IMR-90 (cell line): ENCODE measurements around the gene RAB42. TPM values are rescaled to one million over a fixed set of nuclear protein-coding genes. Genes with fewer than 3 reads are reported as not detected.

Experiments
- MAFK ChIP-seq: IDR thresholded peaks from 2 replicates; pipeline ENCODE4 v1.6.1; 2012; ENCODE audit warnings: low read depth, low read length, improper control_type of control experiment
- NFE2L2 ChIP-seq: fragments of 150-350 bp; IDR thresholded peaks from 2 replicates; pipeline ENCODE4 v1.6.1; 2016; ENCODE audit warnings: low read depth, mild to moderate bottlenecking, low read length
- microRNA-seq, 2 experiments: library from miRNA; stranded (forward) in 1 of 2; unstranded in 1 of 2; fragments of 10-50 nt in 1 of 2; fragments of <30 nt in 1 of 2; gene quantifications in 1 of 2; microRNA quantifications in 1 of 2; one replicate each; pipeline versions ENCODE3 to v1.1.0; 2013 to 2020; ENCODE audit not compliant: insufficient read depth in 1 of 2, insufficient read length in 1 of 2, unreplicated experiment in 1 of 2
- polyA plus RNA-seq, 3 experiments: library from polyadenylated mRNA; depleted of rRNA; stranded (reverse); fragments of >200 nt; gene quantifications; 2 replicates each; pipeline ENCODE4 v1.2.3, GENCODE V29; 2012; ENCODE audit warnings: low replicate concordance in 1 of 3
- small RNA-seq, 5 experiments: library from RNA; depleted of rRNA; stranded (forward); fragments of <200 nt; gene quantifications; one replicate each; pipeline ENCODE3, GENCODE V24; 2012
- total RNA-seq: library from RNA; depleted of rRNA; stranded (reverse); fragments of >200 nt; gene quantifications from 2 replicates; pipeline ENCODE4 v1.2.3, GENCODE V29; 2012; rRNA removed
- TF ChIP-seq, protein P1 (sequence below): fragments of 150-350 bp; IDR thresholded peaks from 2 replicates; pipeline ENCODE4 v1.6.1; 2016; ENCODE audit warnings: low read depth, mild to moderate bottlenecking, low read length, moderate library complexity, borderline replicate concordance

Gene RAB42
- total and polyA plus RNA-seq, 2 of the 4 experiments (the other 2 are of a cell fraction): 0.77 to 0.90 TPM

DNA sequence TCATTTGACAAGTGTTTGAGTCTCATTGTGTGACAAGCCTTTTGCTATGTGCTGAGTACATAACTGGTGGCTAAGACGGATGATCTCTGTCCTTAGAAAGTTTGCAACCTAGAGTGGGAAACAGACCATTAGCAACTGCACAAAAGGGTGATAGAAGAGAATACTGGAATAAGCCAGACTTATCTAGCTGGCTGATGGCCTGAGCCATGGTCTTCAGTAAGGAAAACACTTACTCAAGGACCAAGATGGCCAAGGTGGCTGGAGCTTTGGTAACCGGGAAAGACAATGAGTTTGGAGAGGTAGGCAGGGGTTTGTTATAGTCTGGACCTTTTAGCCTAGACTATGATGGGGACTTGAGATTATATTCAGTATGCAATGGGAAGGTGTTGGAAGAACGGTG is 52.4 kb downstream of the RAB42 start (continued):
- no peak for TF ChIP-seq MAFK
- TF ChIP-seq, protein P1, sequence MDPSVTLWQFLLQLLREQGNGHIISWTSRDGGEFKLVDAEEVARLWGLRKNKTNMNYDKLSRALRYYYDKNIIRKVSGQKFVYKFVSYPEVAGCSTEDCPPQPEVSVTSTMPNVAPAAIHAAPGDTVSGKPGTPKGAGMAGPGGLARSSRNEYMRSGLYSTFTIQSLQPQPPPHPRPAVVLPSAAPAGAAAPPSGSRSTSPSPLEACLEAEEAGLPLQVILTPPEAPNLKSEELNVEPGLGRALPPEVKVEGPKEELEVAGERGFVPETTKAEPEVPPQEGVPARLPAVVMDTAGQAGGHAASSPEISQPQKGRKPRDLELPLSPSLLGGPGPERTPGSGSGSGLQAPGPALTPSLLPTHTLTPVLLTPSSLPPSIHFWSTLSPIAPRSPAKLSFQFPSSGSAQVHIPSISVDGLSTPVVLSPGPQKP: no peak
- no peak for TF ChIP-seq NFE2L2

Small RNA genes within 50 kb of the gene (microRNA-seq; reads per million reads assigned to microRNA genes)
- gene SNORA16A (ENCODE audit: insufficient read depth, insufficient read length) (not detected), gene SNORA44 (ENCODE audit: insufficient read depth, insufficient read length) (not detected), gene SNORA61 (ENCODE audit: insufficient read depth, insufficient read length) (not detected), gene SNORD99 (ENCODE audit: insufficient read depth, insufficient read length) (116 reads per million, percentile 82 among the genes with 10 or more reads in this experiment)

Small RNA genes within 50 kb of the gene (small RNA-seq; reads per million reads assigned to genes)
- 0 reads per million in 5 experiments for gene SNORA16A
- 0 reads per million in 5 experiments for gene SNORA44
- gene SNORA61: 0 reads per million in 5 experiments
- 12.5 to 1,032 (median 104) reads per million in 5 experiments for gene SNORD99

Other genes with a start within 250 kb of the RAB42 start
- 6.9 and 7.5 TPM in 2 replicates for gene PHACTR4, start 222.5 kb upstream of the RAB42 start, total RNA-seq
- gene PHACTR4, start 222.5 kb upstream of the RAB42 start, polyA plus RNA-seq (2012; rRNA removed): 13.8 and 15.0 TPM in 2 replicates
- gene RCC1, start 86.2 kb upstream of the RAB42 start, total RNA-seq: 33.9 and 43.9 TPM in 2 replicates
- gene RCC1, start 86.2 kb upstream of the RAB42 start, polyA plus RNA-seq (2012; rRNA removed): 28.7 and 33.2 TPM in 2 replicates
- gene TRNAU1AP, start 39.2 kb upstream of the RAB42 start, total RNA-seq: 23.8 and 25.3 TPM in 2 replicates
- gene TRNAU1AP, start 39.2 kb upstream of the RAB42 start, polyA plus RNA-seq (2012; rRNA removed): 23.3 and 24.1 TPM in 2 replicates
- gene TAF12, start 50.8 kb downstream of the RAB42 start, total RNA-seq: 31.7 and 39.7 TPM in 2 replicates
- gene TAF12, start 50.8 kb downstream of the RAB42 start, polyA plus RNA-seq (2012; rRNA removed): 25.1 and 28.8 TPM in 2 replicates
- under 0.01 TPM in 1 of 2 replicates, not detected in the other for gene RNU11, start 56.3 kb downstream of the RAB42 start, total RNA-seq
- gene RNU11, start 56.3 kb downstream of the RAB42 start, polyA plus RNA-seq (2012; rRNA removed): not detected in 2 replicates
- gene GMEB1, start 76.5 kb downstream of the RAB42 start, total RNA-seq: 7.9 and 8.6 TPM in 2 replicates
- 6.2 and 7.1 TPM in 2 replicates for gene GMEB1, start 76.5 kb downstream of the RAB42 start, polyA plus RNA-seq (2012; rRNA removed)
- 88.3 and 94.3 TPM in 2 replicates for gene YTHDF2, start 144.7 kb downstream of the RAB42 start, total RNA-seq
- gene YTHDF2, start 144.7 kb downstream of the RAB42 start, polyA plus RNA-seq (2012; rRNA removed): 50.0 and 50.5 TPM in 2 replicates
- under 0.01 TPM in 2 replicates for gene OPRD1, start 219.9 kb downstream of the RAB42 start, total RNA-seq
- not detected in 2 replicates for gene OPRD1, start 219.9 kb downstream of the RAB42 start, polyA plus RNA-seq (2012; rRNA removed)